Neural cell (in vitro differentiated cells): ENCODE data around the gene FKRP. TPM values are rescaled to one million over a fixed set of nuclear protein-coding genes. Genes with fewer than 3 reads are reported as not detected.
"Not testable (repeated sequence)": the region's sequence is repeated elsewhere in the genome, so short reads cannot be mapped to it uniquely, and the experiment has no call there.

Experiments used
- H2AFZ ChIP-seq: fragments of 200-600, 300-800 bp; sonication (generic), shearing (Covaris generic); 2 replicates; pipeline ENCODE4 v1.6.0; 2014; ENCODE audit warnings: low read depth, mild to moderate bottlenecking, antibody characterized with exemption, low read length, moderate library complexity
- H3F3A ChIP-seq: fragments of 200-600 bp; shearing (Covaris generic); 2 replicates; pipeline ENCODE4 v1.6.1; 2016; ENCODE audit warnings: mild to moderate bottlenecking, moderate library complexity, mixed read lengths, antibody characterized with exemption, low read length; ENCODE audit not compliant: insufficient read depth, poor library complexity, severe bottlenecking
- H3K27ac ChIP-seq: fragments of 200-600, 300-800 bp; sonication (generic), shearing (Covaris generic); 2 replicates; pipeline ENCODE4 v1.5.1; 2014; ENCODE audit warnings: mild to moderate bottlenecking, low read length, moderate library complexity
- H3K27me3 ChIP-seq: fragments of 300-800, 200-600 bp; sonication (generic), shearing (Covaris generic); 2 replicates; pipeline ENCODE4 v1.6.0; 2014; ENCODE audit warnings: mild to moderate bottlenecking, low read depth, low read length, moderate library complexity; ENCODE audit not compliant: insufficient read depth
- H3K36me3 ChIP-seq: fragments of 300-800, 200-600 bp; sonication (generic), shearing (Covaris generic); 2 replicates; pipeline ENCODE4 v1.5.1; 2014; ENCODE audit warnings: mild to moderate bottlenecking, antibody characterized with exemption, low read length, moderate library complexity; ENCODE audit not compliant: insufficient read depth
- H3K4me2 ChIP-seq: fragments of 300-800, 200-600 bp; sonication (generic), shearing (Covaris generic); 2 replicates; pipeline ENCODE4 v1.6.0; 2014; ENCODE audit warnings: mild to moderate bottlenecking, low read length
- H3K4me3 ChIP-seq: fragments of 300-800, 200-600 bp; sonication (generic), shearing (Covaris generic); 2 replicates; pipeline ENCODE4 v1.5.1; 2014; ENCODE audit warnings: mild to moderate bottlenecking, low read length, moderate library complexity
- H3K79me2 ChIP-seq: fragments of 200-600 bp; shearing (Covaris generic); replicated peaks from 2 replicates; pipeline ENCODE4 v1.6.0; 2014; ENCODE audit warnings: mild to moderate bottlenecking, low read length, moderate library complexity; ENCODE audit not compliant: insufficient read depth
- H3K9ac ChIP-seq: fragments of 300-800, 200-600 bp; sonication (generic), shearing (Covaris generic); 2 replicates; pipeline ENCODE4 v1.6.1; 2016; ENCODE audit warnings: mild to moderate bottlenecking, low read length, mixed read lengths
- H3K9me2 ChIP-seq: fragments of 200-600 bp; shearing (Covaris generic); 2 replicates; pipeline ENCODE4 v1.6.1; 2016; ENCODE audit warnings: mild to moderate bottlenecking, low read length, mixed read lengths; ENCODE audit not compliant: insufficient read depth
- H3K9me3 ChIP-seq: fragments of 200-600, 300-800 bp; sonication (generic), shearing (Covaris generic); 2 replicates; pipeline ENCODE4 v1.6.1; 2016; ENCODE audit warnings: mild to moderate bottlenecking, mixed run types, low read length, moderate library complexity, mixed read lengths
- H4K20me1 ChIP-seq: fragments of 200-600 bp; shearing (Covaris generic); 2 replicates; pipeline ENCODE4 v1.6.1; 2016; ENCODE audit warnings: mild to moderate bottlenecking, mixed run types; ENCODE audit not compliant: insufficient read depth
- EP300 ChIP-seq: fragments of 450-650 bp; conservative IDR thresholded peaks from 2 replicates; pipeline ENCODE4 v1.6.1; 2014; ENCODE audit warnings: antibody characterized with exemption, mild to moderate bottlenecking, moderate library complexity; ENCODE audit not compliant: poor library complexity, severe bottlenecking
- EZH2 ChIP-seq: fragments of 200-600, 300-800 bp; shearing (Covaris generic), sonication (generic); IDR thresholded peaks from 2 replicates; pipeline ENCODE4 v1.6.1; 2014; ENCODE audit warnings: antibody characterized with exemption, low read length, borderline replicate concordance, mild to moderate bottlenecking; ENCODE audit not compliant: insufficient read depth, poor library complexity, severe bottlenecking
- MXI1 ChIP-seq: fragments of 450-650 bp; conservative IDR thresholded peaks from 2 replicates; pipeline ENCODE4 v1.6.1; 2014; ENCODE audit warnings: antibody characterized with exemption, mild to moderate bottlenecking; ENCODE audit not compliant: poor library complexity, severe bottlenecking
- POLR2AphosphoS5 ChIP-seq: IDR thresholded peaks from 2 replicates; pipeline ENCODE4 v1.6.1; 2012
- RAD21 ChIP-seq: fragments of 450-650 bp; conservative IDR thresholded peaks from 2 replicates; pipeline ENCODE4 v1.6.1; 2014; ENCODE audit warnings: antibody characterized with exemption, mild to moderate bottlenecking, moderate library complexity
- REST ChIP-seq: IDR thresholded peaks from 2 replicates; pipeline ENCODE4 v1.6.1; 2012; ENCODE audit warnings: borderline replicate concordance
- SMC3 ChIP-seq: fragments of 450-650 bp; conservative IDR thresholded peaks from 2 replicates; pipeline ENCODE4 v1.6.1; 2014; ENCODE audit warnings: antibody characterized with exemption, mild to moderate bottlenecking, moderate library complexity; ENCODE audit not compliant: poor library complexity
- TAF1 ChIP-seq: IDR thresholded peaks from 2 replicates; pipeline ENCODE4 v1.6.1; 2012; ENCODE audit warnings: low read depth
- polyA plus RNA-seq: library from polyadenylated mRNA; depleted of rRNA; stranded (reverse); fragments of >200 nt; gene quantifications from 2 replicates; pipeline ENCODE4 v1.2.3, GENCODE V29; 2014
- TF ChIP-seq, protein P1 (sequence below): fragments of 450-650 bp; IDR thresholded peaks from 2 replicates; pipeline ENCODE4 v1.5.1; 2014; ENCODE audit warnings: antibody characterized with exemption, mild to moderate bottlenecking, moderate library complexity; ENCODE audit not compliant: poor library complexity, severe bottlenecking

Gene FKRP
- polyA plus RNA-seq, 1 donor from 2014 or later: 27.8 TPM

- Histone ChIP-seq H3K79me2 (no peaks in the 10 kb centered on the region), H2AFZ (no peak overlapping the region), H3F3A (no peaks in the 10 kb centered on the region), H3K4me3 (no peak overlapping the region), H4K20me1 (no peaks in the 10 kb centered on the region), H3K27ac (no peak overlapping the region), H3K4me2 (no peak overlapping the region), H3K9me3 (no peaks in the 10 kb centered on the region), H3K9ac (no peak overlapping the region), H3K27me3 (no peaks in the 10 kb centered on the region), H3K9me2 (no peaks in the 10 kb centered on the region), H3K36me3 (no peaks in the 10 kb centered on the region)
- TF ChIP-seq SMC3 (no peak), POLR2AphosphoS5 (no peak), EP300 (no peak), MXI1 (no peak), EZH2 (no peak), REST (no peak), TAF1 (no peak), RAD21 (no peak)
- TF ChIP-seq, protein P1, sequence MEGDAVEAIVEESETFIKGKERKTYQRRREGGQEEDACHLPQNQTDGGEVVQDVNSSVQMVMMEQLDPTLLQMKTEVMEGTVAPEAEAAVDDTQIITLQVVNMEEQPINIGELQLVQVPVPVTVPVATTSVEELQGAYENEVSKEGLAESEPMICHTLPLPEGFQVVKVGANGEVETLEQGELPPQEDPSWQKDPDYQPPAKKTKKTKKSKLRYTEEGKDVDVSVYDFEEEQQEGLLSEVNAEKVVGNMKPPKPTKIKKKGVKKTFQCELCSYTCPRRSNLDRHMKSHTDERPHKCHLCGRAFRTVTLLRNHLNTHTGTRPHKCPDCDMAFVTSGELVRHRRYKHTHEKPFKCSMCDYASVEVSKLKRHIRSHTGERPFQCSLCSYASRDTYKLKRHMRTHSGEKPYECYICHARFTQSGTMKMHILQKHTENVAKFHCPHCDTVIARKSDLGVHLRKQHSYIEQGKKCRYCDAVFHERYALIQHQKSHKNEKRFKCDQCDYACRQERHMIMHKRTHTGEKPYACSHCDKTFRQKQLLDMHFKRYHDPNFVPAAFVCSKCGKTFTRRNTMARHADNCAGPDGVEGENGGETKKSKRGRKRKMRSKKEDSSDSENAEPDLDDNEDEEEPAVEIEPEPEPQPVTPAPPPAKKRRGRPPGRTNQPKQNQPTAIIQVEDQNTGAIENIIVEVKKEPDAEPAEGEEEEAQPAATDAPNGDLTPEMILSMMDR: no peak
These were observed 35.2 kb upstream of the FKRP start for GRCh38 chr19:46710687-46711086.

GRCh38 chr19:46712768-46713338 lies 33.0 kb upstream of the FKRP start:
- not testable (repeated sequence) for H2AFZ ChIP-seq, H3K4me2 ChIP-seq, H3K9me3 ChIP-seq, H3F3A ChIP-seq, H3K79me2 ChIP-seq, H4K20me1 ChIP-seq, H3K9ac ChIP-seq, H3K27ac ChIP-seq, H3K4me3 ChIP-seq, H3K9me2 ChIP-seq, H3K27me3 ChIP-seq, H3K36me3 ChIP-seq
